Spleen (tissue), 11 donors: ENCODE results near the gene SLC7A8. TPM values are rescaled to one million over a fixed set of nuclear protein-coding genes. Genes with fewer than 3 reads are reported as not detected.

ENCODE experiments used
- DNase-seq: peaks from one replicate; pipeline ENCODE4 v3.0.0-alpha.2; 2020
- H3K27ac ChIP-seq, 8 donors: fragments of 200-600 bp; sonication (generic) in 7 of 8; 1 replicate in 4 of 8; 2 replicates in 4 of 8; pipeline versions ENCODE4 v1.5.0 to v1.8.0; 2016 to 2021; ENCODE audit warnings: inconsistent platforms in 4 of 8, mild to moderate bottlenecking in 4 of 8, moderate library complexity in 1 of 8
- H3K27me3 ChIP-seq, 7 donors: fragments of 200-600 bp; sonication (generic) in 6 of 7; replicated peaks in 1 of 7; 1 replicate in 4 of 7; 2 replicates in 3 of 7; pipeline versions ENCODE4 v1.5.0 to v1.8.0; 2016 to 2021; ENCODE audit warnings: inconsistent platforms in 3 of 7, mild to moderate bottlenecking in 1 of 7
- H3K36me3 ChIP-seq, 6 donors: fragments of 200-600 bp; sonication (generic) in 5 of 6; 1 replicate in 4 of 6; 2 replicates in 2 of 6; pipeline versions ENCODE4 v1.5.0 to v1.8.0; 2016 to 2021; ENCODE audit warnings: inconsistent platforms in 2 of 6
- H3K4me1 ChIP-seq, 6 donors: fragments of 200-600 bp; sonication (generic) in 5 of 6; 1 replicate in 3 of 6; 2 replicates in 3 of 6; pipeline versions ENCODE4 v1.5.0 to v1.8.0; 2016 to 2021; ENCODE audit warnings: inconsistent platforms in 3 of 6
- H3K4me3 ChIP-seq, 8 donors: fragments of 200-600 bp; sonication (generic) in 7 of 8; 1 replicate in 4 of 8; 2 replicates in 4 of 8; pipeline versions ENCODE4 v1.5.0 to v1.8.0; 2016 to 2021; ENCODE audit warnings: inconsistent platforms in 4 of 8, mild to moderate bottlenecking in 4 of 8, moderate library complexity in 2 of 8
- H3K9me3 ChIP-seq, 8 donors: fragments of 200-600 bp; sonication (generic) in 7 of 8; 1 replicate in 4 of 8; 2 replicates in 4 of 8; pipeline versions ENCODE4 v1.5.0 to v1.8.0; 2016 to 2021; ENCODE audit warnings: inconsistent platforms in 4 of 8
- POLR2A ChIP-seq, 3 donors: fragments of 450-650 bp; IDR thresholded peaks; one replicate each; pipeline ENCODE4 v1.5.1; 2017; ENCODE audit warnings: antibody characterized with exemption in 3 of 3, mild to moderate bottlenecking in 1 of 3
- POLR2AphosphoS5 ChIP-seq, 3 donors: sonication (generic); formaldehyde crosslinking; IDR thresholded peaks; one replicate each; pipeline ENCODE4 v1.5.1; 2017; ENCODE audit warnings: antibody characterized with exemption in 3 of 3
- WGBS, 5 donors: extraction: QIAGEN DNeasy Blood & Tissue Kit in 3 of 5; methylation state at CpG; one replicate each; pipeline versions ENCODE4 v1.1.5 to v1.1.7; 2013 to 2018; 5-methylcytosine and 5-hydroxymethylcytosine counted together
- intact Hi-C: fragments of 100-400 bp; cut with DNase I; formaldehyde crosslinking; loops from one replicate; pipeline ENCODE4 v1.15.0; 2023; ENCODE audit warnings: low total_unique reads
- polyA plus RNA-seq, 3 donors: library from polyadenylated mRNA; stranded (reverse); fragments of 200-250 nt; gene quantifications; one replicate each; pipeline ENCODE4 v1.2.1, GENCODE V29; 2013
- total RNA-seq, 7 donors: library from RNA; depleted of rRNA in 3 of 7; stranded (reverse); fragments of >200 nt in 3 of 7; fragmentation: NEBNext Ultra II Directional in 4 of 7; extraction: Animal tissue kit (Norgen Biotek cat#: 25700) in 4 of 7; gene quantifications; one replicate each; pipeline versions ENCODE4 v1.1.0 to v1.2.1, GENCODE V29; 2016 to 2021
- TF ChIP-seq, protein P1 (sequence below), 11 experiments: fragments of 200-600 bp in 7 of 11; fragments of 450-650 bp in 4 of 11; sonication (generic) in 4 of 11; IDR thresholded peaks in 8 of 11; conservative IDR thresholded peaks in 3 of 11; 1 replicate in 7 of 11; 2 replicates in 4 of 11; pipeline versions ENCODE4 v1.4.0 to v1.8.0; 2016 to 2021; ENCODE audit warnings: antibody characterized with exemption in 11 of 11, inconsistent platforms in 4 of 11, mild to moderate bottlenecking in 1 of 11
- donor health status: healthy with polysubstance abuse.
- donor health status: DM: no; HTN: no; CAD: no; lungs with moderate emphysema.
- donor health status: DM: no; HTN: no; CAD: no.
- donor health status: Bipolar disorder and iron deficiency.
- donor health status: healthy.
- donor health status: DM: no; HTN: no; CAD: no.
- donor health status: DM: yes; HTN: yes; CAD: no.

Gene SLC7A8
- total and polyA plus RNA-seq, 10 donors: 3.5 to 106 (median 36.7) TPM

DNA sequence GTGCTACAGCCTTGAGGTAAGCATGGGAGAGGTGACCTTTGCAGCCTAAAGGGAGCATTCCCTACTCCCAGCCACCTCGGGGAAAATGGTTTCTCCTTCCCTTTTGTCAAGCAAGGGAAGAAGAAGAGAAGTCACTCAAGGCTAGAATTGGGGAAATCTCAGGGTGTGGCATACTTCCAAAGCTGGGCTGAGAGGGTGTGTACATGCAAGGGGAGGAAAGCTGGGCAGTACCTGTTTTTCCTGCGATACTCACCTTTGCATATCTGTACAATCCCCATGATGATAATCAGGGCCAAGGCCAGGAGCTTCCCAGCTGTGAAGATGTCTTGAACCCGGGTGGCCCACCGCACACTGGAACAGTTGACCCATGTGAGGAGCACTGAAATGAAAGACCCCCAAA, 40.6 kb downstream of the SLC7A8 start:
- H3K4me3 ChIP-seq: no peak overlapping the region
- peaks cover 0 to 37% (median 0%) of the 10 kb centered on the region in 6 donors for H3K36me3 ChIP-seq
- no peaks in the 10 kb centered on the region for H3K4me1 ChIP-seq
- H3K9me3 ChIP-seq: no peaks in the 10 kb centered on the region
- intact Hi-C loops: no loop called here
- TF ChIP-seq POLR2A (IDR thresholded peaks at IDR 0.05) (no peak), POLR2AphosphoS5 (IDR thresholded peaks at IDR 0.05) (no peak)
- TF ChIP-seq, protein P1, sequence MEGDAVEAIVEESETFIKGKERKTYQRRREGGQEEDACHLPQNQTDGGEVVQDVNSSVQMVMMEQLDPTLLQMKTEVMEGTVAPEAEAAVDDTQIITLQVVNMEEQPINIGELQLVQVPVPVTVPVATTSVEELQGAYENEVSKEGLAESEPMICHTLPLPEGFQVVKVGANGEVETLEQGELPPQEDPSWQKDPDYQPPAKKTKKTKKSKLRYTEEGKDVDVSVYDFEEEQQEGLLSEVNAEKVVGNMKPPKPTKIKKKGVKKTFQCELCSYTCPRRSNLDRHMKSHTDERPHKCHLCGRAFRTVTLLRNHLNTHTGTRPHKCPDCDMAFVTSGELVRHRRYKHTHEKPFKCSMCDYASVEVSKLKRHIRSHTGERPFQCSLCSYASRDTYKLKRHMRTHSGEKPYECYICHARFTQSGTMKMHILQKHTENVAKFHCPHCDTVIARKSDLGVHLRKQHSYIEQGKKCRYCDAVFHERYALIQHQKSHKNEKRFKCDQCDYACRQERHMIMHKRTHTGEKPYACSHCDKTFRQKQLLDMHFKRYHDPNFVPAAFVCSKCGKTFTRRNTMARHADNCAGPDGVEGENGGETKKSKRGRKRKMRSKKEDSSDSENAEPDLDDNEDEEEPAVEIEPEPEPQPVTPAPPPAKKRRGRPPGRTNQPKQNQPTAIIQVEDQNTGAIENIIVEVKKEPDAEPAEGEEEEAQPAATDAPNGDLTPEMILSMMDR (IDR thresholded peaks at IDR 0.05 in 8 of 11, conservative IDR thresholded peaks at IDR 0.05 in 3 of 11): no peak
- H3K27me3 ChIP-seq: no peaks in the 10 kb centered on the region
- WGBS, 5 donors: 76 to 90% (median 84%) methylated on average over 4 of the region's 4 CpGs
- no peak for DNase-seq
- H3K27ac ChIP-seq: no peak overlapping the region

DNA sequence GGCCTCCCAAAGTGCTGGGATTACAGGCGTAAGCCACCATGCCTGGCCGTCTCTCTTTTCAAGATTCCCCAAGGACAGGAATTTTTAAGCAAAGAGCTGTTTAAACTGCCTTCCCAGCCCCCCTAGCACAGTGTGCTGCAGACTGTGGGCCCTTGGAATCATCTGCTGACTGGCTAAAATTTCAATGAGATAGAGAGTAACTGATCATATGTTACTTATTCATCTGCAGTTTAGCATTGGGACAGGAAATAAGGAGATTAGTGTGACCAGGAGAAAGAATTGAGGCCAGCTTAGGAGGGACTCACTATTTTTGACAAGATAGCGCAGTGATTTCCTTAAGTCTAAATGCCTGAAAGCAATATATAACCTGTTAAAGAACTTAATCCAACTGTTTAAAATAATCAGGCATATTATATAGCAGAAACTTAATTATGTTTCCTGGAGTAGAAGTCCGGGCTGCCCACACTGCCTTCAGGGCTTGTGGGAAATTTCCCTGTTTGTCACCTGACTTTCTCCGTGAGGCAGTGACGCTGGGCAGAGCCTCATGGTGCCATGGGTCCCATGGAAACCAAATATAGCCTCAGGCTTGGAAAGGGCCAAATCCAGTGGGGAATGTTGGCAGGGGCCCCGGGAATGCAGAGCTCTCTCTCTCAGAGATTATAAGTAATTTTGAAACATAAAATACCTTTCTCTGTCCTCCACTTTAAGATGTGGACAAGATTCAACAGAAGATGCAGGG, 41.6 kb downstream of the SLC7A8 start:
- Histone ChIP-seq H3K9me3 (no peaks in the 10 kb centered on the region), H3K27me3 (no peaks in the 10 kb centered on the region), H3K27ac (no peak overlapping the region), H3K4me3 (no peak overlapping the region), H3K36me3 (peaks cover 0 to 46% (median 0%) of the 10 kb centered on the region in 6 donors), H3K4me1 (no peaks in the 10 kb centered on the region)
- TF ChIP-seq, protein P1 (IDR thresholded peaks at IDR 0.05 in 8 of 11, conservative IDR thresholded peaks at IDR 0.05 in 3 of 11): no peak
- TF ChIP-seq POLR2AphosphoS5 (IDR thresholded peaks at IDR 0.05) (no peak), POLR2A (IDR thresholded peaks at IDR 0.05) (no peak)
- intact Hi-C loops: no loop called here
- 79 to 92% (median 87%) methylated on average over 7 of the region's 7 CpGs for WGBS, 5 donors
- DNase-seq: no peak

DNA sequence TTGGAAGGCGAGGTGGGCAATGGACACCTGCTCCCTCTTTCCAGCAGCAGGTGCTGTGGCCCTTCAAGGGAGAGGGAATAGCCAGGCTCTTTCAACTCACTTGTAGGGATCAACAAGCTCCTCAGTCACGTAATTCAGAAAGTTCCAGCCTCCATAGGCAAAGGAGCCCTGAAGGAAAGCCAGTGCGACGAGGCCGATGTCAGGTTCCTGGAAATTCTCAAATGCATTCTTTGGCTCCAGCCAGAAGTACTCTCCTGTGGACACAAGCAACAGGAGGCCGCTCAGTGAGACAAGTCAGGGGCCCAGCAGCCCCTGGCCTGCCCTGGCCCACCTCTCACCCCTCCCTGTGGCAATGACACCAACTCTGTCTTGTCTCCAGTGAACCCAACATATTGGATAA, 43.1 kb downstream of the SLC7A8 start:
- Histone ChIP-seq H3K27me3 (no peaks in the 10 kb centered on the region), H3K4me1 (no peaks in the 10 kb centered on the region), H3K4me3 (no peak overlapping the region), H3K9me3 (no peaks in the 10 kb centered on the region), H3K36me3 (peaks cover 0 to 57% (median 0%) of the 10 kb centered on the region in 6 donors), H3K27ac (no peak overlapping the region)
- TF ChIP-seq POLR2A (IDR thresholded peaks at IDR 0.05): no peak
- no peak for DNase-seq
- WGBS, 5 donors: 75 to 91% (median 87%) methylated on average over 6 of the region's 6 CpGs
- intact Hi-C loops: no loop called here

DNA sequence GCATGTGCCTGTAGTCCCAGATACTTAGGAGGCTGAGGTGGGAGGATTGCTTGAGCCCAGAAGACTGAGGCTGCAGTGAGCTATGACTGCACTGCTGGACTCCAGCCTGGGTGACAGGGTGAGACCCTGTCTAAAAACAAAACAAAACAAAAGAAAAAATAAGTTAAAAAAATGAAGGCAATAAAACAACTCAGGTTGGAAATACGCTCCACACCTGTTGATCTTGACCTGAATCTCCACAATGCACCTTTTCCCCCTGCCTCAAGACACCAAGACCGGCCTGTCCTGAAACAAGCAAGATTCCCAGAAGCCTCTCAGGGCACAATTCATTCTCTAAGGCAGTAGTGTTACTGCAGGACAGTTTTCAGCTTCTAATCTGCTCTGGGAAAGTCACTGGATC, 43.6 kb downstream of the SLC7A8 start:
- TF ChIP-seq, protein P1 (IDR thresholded peaks at IDR 0.05 in 8 of 11, conservative IDR thresholded peaks at IDR 0.05 in 3 of 11): no peak
- TF ChIP-seq POLR2AphosphoS5 (IDR thresholded peaks at IDR 0.05): no peak
- no peak for TF ChIP-seq POLR2A (IDR thresholded peaks at IDR 0.05)
- no peak overlapping the region for H3K27ac ChIP-seq
- WGBS, 5 donors: 86 to 99% (median 91%) methylated on average over 2 of the region's 2 CpGs

More for the DNA sequence above, 43.6 kb downstream of the SLC7A8 start:
- H3K4me3 ChIP-seq: no peak overlapping the region
- intact Hi-C loops: no loop called here
- no peaks in the 10 kb centered on the region for H3K4me1 ChIP-seq
- peaks cover 0 to 57% (median 0%) of the 10 kb centered on the region in 6 donors for H3K36me3 ChIP-seq
- H3K27me3 ChIP-seq: no peaks in the 10 kb centered on the region
- no peaks in the 10 kb centered on the region for H3K9me3 ChIP-seq
- DNase-seq: no peak
